Measurements from ENCODE around the gene MOSPD2.
A peak's percentile ranks its signal among the peaks of the same experiment; 100 is the strongest.

Gene MOSPD2

DNA sequence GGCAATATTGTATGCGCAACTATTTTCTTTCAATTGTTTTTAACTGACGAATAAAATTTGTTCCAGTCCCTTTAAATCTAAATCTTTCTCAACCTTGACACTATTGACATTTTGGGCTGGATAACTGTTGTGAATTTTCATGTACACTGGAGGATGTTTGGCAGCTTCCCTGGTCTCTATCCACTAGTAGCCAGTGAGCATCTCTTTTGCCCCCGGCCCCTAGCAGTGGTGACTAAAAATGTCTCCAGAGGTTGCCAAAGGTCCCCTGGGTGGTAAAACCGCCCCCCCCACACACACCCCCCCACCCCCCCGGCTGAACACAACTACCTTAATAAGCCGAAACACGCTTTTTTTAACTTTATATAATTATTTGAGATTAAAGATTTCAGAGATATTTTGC is 866 bp upstream of the MOSPD2 start:
- no peak for TF ChIP-seq CTCF (conservative IDR thresholded peaks at IDR 0.05; ENCODE audit: low read depth)
- H3K27ac ChIP-seq: peak overlapping the region; percentile 73
- ChIA-PET POLR2A (ENCODE audit: low non-redundant PET) (no interaction called here), CTCF (no interaction called here)
- DNase-seq (ENCODE audit: low spot score): no peak

DNA sequence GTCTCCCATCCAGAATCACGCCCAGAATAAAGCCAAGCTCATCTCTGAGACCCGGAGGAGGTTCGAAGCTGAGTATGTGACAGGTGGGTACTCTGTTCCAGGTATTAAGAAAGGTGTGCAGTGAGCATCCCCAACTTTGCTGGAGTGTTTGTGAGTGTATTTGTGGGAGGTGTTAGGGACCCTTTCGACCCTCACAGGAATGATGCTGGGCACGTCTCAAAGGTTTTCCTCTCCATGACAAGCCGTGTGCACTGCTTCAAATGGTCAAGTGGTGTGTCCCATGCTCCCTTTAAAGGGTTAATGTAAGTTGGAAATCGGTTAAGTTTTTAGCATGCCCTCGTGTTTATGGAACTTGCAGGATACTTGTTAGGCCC is 442 bp downstream of the MOSPD2 start:
- POLR2A ChIA-PET (ENCODE audit: low non-redundant PET): no interaction called here
- DNase-seq (ENCODE audit: low spot score): no peak
- H3K27ac ChIP-seq: peak overlapping the region; percentile 73
- CTCF ChIA-PET: no interaction called here
- TF ChIP-seq CTCF (conservative IDR thresholded peaks at IDR 0.05; ENCODE audit: low read depth): no peak

GRCh38 chrX:14875624-14876023 is 2.4 kb downstream of the MOSPD2 start:
- CTCF ChIA-PET: no interaction called here
- POLR2A ChIA-PET (ENCODE audit: low non-redundant PET): no interaction called here
- DNase-seq (ENCODE audit: low spot score): no peak
- H3K27ac ChIP-seq: no peak overlapping the region
- TF ChIP-seq CTCF (conservative IDR thresholded peaks at IDR 0.05; ENCODE audit: low read depth): no peak

DNA sequence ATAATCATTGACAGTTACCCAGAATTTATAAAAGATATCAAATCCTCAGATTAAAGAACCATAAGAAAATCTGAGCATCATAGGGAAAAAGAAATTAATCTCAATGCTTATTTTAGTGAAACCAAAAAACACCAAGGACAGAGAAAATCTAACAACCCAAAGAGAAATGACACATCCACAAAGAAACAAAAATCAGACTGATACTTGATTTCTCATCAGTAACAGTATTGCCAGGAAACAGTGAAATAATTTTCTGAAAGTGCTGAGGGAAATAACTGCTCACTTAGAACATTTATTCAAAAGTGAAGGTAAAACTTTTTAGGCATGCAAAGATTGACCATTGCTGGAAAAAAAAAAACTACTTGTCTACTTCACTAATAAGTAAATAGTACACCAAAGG is 10.6 kb downstream of the MOSPD2 start:
- no peak for TF ChIP-seq CTCF (conservative IDR thresholded peaks at IDR 0.05; ENCODE audit: low read depth)
- ChIA-PET POLR2A (ENCODE audit: low non-redundant PET) (no interaction called here), CTCF (no interaction called here)
- DNase-seq (ENCODE audit: low spot score): no peak
- H3K27ac ChIP-seq: no peak overlapping the region

DNA sequence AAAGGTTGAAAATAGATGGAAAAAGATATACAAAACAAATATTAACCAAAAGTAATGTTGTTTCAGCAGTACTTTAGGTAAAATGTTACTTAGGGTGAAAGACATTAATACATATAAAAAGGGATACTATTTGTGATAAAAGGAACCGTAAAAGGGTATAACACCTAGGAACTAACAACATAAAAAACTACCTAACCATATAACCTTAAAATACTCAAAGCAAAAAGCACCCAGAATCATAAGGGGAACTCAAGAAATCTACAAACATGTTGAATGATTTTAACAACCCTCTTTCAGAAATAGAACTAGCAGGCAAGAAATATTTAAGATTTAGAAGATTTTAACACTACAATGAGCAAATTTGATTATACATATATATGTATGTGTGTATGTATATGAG is 11.5 kb downstream of the MOSPD2 start:
- ChIA-PET CTCF (no interaction called here), POLR2A (ENCODE audit: low non-redundant PET) (no interaction called here)
- TF ChIP-seq CTCF (conservative IDR thresholded peaks at IDR 0.05; ENCODE audit: low read depth): no peak
- DNase-seq (ENCODE audit: low spot score): no peak
- H3K27ac ChIP-seq: no peak overlapping the region

DNA sequence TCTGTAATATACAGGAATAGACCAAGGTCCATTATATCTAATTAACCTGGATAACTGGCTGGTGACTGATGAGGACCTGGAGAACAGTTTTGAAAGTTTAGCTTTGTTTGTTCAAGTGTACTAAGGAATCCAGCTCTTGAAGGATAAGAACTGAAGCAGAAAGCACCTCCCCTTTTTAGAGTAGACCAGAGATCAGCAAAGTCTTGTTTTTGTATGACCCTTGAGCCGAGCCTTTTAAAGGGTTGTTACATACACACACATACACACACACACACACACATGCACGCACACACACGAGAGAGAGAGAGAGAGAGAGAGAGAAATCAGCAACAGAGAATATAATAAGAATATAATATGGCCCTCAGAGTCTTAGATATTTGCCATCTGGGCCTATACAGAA is 13.0 kb downstream of the MOSPD2 start:
- CTCF ChIA-PET: no interaction called here

More for the DNA sequence above, 13.0 kb downstream of the MOSPD2 start:
- no peak overlapping the region for H3K27ac ChIP-seq
- POLR2A ChIA-PET (ENCODE audit: low non-redundant PET): no interaction called here
- DNase-seq (ENCODE audit: low spot score): no peak
- TF ChIP-seq CTCF (conservative IDR thresholded peaks at IDR 0.05; ENCODE audit: low read depth): no peak

Measured in RWPE1 (cell line).